Mucosa of rectum (tissue), 2 donors: ENCODE measurements around the gene PPP2R2D.

Source experiments
- H3K27ac ChIP-seq, 2 donors: one replicate each; pipeline ENCODE4 v1.7.0; 2013; ENCODE audit warnings: inconsistent platforms in 2 of 2, low read depth in 2 of 2, low read length in 2 of 2
- H3K27me3 ChIP-seq, 2 donors: one replicate each; pipeline ENCODE4 v1.7.0; 2013; ENCODE audit warnings: low read length in 2 of 2; ENCODE audit not compliant: control insufficient read depth in 2 of 2, insufficient read depth in 2 of 2
- H3K36me3 ChIP-seq, 2 donors: one replicate each; pipeline ENCODE4 v1.7.0; 2013; ENCODE audit warnings: low read length in 2 of 2; ENCODE audit not compliant: control insufficient read depth in 2 of 2, insufficient read depth in 2 of 2
- H3K4me1 ChIP-seq, 2 donors: one replicate each; pipeline ENCODE4 v1.7.0; 2013; ENCODE audit warnings: low read length in 2 of 2, mild to moderate bottlenecking in 1 of 2; ENCODE audit not compliant: control insufficient read depth in 2 of 2, insufficient read depth in 2 of 2
- H3K4me3 ChIP-seq, 2 donors: one replicate each; pipeline ENCODE4 v1.7.0; 2013; ENCODE audit warnings: low read length in 2 of 2
- H3K9ac ChIP-seq, 2 donors: one replicate each; pipeline ENCODE4 v1.7.0; 2013; ENCODE audit warnings: low read length in 2 of 2, low read depth in 1 of 2, mild to moderate bottlenecking in 1 of 2
- H3K9me3 ChIP-seq, 2 donors: one replicate each; pipeline ENCODE4 v1.7.0; 2013; ENCODE audit warnings: low read length in 2 of 2; ENCODE audit not compliant: control insufficient read depth in 2 of 2
- donor health status: healthy.
- donor health status: Normal muscosa, but diverticular disease.

Gene PPP2R2D

DNA sequence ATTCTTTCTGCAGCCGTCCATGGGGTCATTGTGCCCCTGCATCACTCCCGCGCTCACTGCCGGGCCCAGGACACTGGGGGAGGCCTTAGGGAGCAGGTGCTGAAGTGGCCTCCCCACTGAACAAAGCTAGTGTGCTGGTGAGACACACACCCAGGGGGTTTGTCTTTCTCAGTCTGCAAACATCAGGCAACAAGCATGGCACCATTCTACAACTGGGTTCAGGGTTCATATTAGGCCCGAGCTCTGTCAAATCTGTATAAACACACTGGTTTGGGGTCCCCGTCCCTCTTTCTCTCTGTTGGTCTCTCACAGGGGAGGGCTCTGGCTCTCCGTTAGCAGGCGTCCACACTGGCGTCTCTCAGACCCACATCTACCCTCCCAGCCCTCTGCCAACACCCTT, 11.1 kb upstream of the PPP2R2D start:
- peaks cover 11 to 12% of the 10 kb centered on the region in 2 donors for H3K27me3 ChIP-seq
- no peaks in the 10 kb centered on the region for H3K36me3 ChIP-seq

DNA sequence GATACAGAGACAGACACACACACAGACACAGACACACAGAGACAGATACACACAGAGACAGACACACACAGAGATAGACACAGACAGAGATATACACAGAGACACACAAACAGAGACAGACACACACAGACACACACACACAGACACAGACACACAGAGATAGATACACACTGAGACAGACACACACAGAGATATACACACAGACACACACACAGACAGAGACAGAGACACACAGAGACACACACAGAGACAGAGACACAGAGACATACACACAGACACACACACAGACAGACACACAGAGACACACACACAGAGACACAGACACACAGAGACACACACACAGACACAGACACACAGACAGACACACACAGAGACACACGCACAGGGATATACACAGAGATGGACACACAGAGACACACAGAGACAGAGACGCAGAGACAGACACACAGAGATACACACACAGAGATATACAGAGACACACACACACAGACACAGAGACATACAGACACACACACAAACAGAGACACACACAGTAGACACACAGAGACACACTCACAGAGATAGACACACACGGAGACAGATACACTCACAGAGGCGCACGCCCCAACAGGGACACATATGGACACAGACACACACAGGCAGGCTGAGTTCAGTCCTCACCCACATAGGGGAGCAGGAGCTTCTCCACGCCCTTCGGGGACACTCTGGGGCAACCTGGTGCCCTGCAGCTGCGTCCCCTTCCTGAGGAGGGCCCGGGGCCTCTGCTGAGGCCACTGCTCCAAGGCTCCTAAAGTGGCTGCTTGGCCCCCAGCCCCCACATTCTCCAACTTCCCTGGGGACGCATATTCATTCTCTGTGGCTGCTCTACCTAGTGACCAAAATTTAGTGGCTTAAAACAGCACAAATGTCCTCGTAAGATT, 10.3 kb upstream of the PPP2R2D start:
- Histone ChIP-seq H3K9ac (no peak overlapping the region), H3K9me3 (no peaks in the 10 kb centered on the region), H3K27ac (no peak overlapping the region), H3K4me3 (no peak overlapping the region), H3K27me3 (peaks cover 11 to 12% of the 10 kb centered on the region in 2 donors), H3K36me3 (no peaks in the 10 kb centered on the region), H3K4me1 (peaks cover 3 to 4% of the 10 kb centered on the region in 2 donors)

More for the DNA sequence above, 11.1 kb upstream of the PPP2R2D start:
- Histone ChIP-seq H3K4me3 (no peak overlapping the region), H3K9ac (no peak overlapping the region), H3K4me1 (peaks cover 6 to 7% of the 10 kb centered on the region in 2 donors), H3K9me3 (no peaks in the 10 kb centered on the region), H3K27ac (no peak overlapping the region)

DNA sequence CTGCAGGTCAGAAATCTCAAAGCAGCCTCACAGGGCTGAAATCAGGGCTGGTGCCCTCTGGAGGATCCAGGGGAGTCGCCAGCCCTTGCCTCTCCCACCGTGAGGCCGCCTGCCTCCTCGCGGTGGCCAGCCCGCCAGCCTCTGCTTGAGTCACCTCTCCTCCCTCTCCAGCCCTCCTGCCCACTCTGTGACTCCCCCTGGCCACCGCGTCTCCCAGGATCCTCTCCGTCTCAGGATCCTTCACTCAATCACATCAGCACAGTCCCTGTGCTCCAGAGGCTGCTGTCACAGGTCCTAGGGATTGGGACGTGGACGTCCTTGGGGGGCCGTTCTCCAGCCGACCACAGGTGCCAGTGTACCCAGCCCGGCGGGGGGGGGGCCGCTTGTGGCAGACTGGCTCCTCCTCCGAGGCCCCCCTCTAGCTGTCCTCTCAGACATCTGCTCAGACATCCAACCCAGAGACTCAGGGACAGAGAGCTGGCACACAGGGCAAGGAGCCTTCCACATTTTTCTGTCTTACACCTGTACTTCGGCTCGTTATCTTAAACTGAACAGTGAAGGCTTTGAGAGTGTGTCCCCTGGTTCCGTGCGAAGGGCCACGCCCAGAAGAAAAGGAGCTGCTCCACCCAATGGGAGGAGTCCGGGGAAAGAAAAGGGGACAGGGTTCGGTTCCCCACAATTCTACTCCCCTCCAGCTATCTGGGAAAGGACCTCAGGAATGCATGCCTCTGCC, 9.4 kb upstream of the PPP2R2D start:
- Histone ChIP-seq H3K36me3 (no peaks in the 10 kb centered on the region), H3K9me3 (no peaks in the 10 kb centered on the region), H3K27ac (no peak overlapping the region), H3K4me3 (no peak overlapping the region), H3K27me3 (peaks cover 11 to 12% of the 10 kb centered on the region in 2 donors), H3K9ac (no peak overlapping the region), H3K4me1 (no peaks in the 10 kb centered on the region)

DNA sequence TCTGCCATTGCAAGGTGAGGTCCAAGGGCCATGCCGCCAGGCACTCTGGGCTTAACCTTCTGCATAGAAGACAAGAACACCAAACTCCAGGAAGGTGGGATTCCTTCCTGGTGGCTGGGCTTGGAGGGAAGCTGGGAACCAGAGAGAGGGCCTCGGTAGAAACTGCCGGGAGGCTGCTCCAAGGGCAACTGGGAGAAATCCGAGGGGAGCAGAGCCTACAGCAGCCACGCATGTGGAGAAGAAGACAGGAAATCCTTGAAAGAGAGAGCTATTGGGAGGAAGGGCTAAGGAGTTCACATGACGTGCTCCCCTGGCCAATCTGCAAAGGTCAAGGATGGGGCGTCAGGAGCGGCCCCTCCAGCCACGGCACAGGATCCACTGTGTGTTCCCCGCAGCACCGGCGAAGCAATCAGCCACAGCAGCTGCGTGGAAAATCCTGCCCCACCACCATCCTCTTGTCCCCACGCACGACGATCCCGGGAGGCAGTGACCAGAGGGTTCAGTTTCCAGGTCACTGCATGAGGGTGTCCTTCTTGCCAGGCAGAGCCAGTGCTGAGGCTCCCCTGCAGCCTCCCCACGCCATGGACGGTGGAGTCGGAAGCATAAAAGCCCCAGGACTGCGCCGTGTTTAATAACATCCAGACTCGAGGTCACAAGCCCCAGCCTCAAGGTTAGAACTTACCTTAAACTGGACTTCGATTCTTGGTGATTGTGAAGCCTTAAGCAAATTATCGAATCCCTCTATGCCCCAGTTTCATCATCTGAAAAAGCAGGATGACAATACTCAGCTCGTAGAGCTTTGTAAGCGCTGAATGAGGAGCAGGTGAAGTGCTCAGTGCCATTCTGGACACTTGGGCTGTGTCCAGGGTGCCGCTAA, 8.6 kb upstream of the PPP2R2D start:
- Histone ChIP-seq H3K9me3 (no peaks in the 10 kb centered on the region), H3K27me3 (peaks cover 11 to 12% of the 10 kb centered on the region in 2 donors), H3K4me1 (no peaks in the 10 kb centered on the region), H3K27ac (no peak overlapping the region), H3K9ac (no peak overlapping the region), H3K4me3 (no peak overlapping the region), H3K36me3 (no peaks in the 10 kb centered on the region)

DNA sequence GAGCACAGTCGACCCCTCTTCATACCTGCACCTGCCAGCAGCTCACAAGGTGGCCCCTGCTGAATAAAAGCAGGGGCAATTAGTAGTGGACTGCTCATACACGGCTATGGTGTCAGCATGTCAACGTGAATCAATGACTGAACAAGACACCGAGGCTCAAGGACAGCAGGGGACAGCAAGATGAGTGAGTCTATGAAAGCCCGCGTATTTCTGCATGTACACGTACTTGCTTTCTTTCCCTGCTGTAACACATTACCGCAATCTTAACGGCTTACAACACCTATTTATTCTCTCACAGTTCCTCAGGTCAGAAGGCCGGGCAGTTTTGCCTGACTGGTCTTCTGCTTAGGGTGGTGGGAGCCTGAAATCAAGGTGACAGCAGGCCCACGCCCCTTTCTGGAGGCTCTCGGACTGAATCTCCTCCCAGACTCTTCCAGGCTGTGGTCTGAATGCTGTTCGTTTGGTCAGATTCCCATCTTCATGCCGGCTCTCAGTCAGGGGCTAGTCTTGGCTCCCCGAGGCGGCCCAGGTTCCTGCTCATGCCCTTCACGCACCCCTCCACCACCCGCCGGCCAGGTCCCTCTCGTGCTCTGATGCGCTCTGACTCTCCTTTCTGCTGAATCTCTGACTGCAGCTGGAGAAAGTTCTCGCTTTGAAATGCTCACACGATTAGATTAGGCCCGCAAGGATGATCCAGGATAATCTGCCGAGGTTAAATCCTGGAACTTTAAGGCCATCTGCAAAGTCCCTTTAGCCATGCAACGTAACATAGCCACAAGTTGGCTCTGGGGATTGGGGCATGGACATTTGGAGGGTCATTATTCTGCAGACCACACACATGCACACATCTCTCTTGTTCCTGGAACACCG, 7.8 kb upstream of the PPP2R2D start:
- H3K27me3 ChIP-seq: peaks cover 11 to 12% of the 10 kb centered on the region in 2 donors
- no peaks in the 10 kb centered on the region for H3K4me1 ChIP-seq
- H3K4me3 ChIP-seq: no peak overlapping the region
- H3K36me3 ChIP-seq: no peaks in the 10 kb centered on the region
- H3K9ac ChIP-seq: no peak overlapping the region
- H3K27ac ChIP-seq: no peak overlapping the region
- H3K9me3 ChIP-seq: no peaks in the 10 kb centered on the region

DNA sequence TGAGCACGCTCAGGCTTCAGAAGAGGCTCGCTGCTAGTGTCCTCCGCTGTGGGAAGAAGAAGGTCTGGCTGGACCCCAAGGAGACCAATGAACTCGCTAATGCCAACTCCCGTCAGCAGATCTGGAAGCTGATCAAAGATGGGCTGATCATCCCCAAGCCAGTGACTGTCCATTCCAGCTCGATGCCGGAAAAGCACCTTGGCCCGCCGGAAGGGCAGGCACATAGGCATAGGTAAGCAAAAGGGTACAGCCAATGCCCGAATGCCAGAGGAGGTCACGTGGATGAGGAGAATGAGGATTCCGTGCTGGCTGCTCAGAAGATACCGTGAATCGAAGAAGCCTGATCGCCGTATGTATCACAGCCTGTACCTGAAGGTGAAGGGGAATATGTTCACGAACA, 5.7 kb upstream of the PPP2R2D start:
- peaks cover 4 to 5% of the 10 kb centered on the region in 2 donors for H3K4me1 ChIP-seq
- H3K4me3 ChIP-seq: no peak overlapping the region
- no peak overlapping the region for H3K9ac ChIP-seq
- H3K9me3 ChIP-seq: no peaks in the 10 kb centered on the region
- no peak overlapping the region for H3K27ac ChIP-seq
- H3K36me3 ChIP-seq: no peaks in the 10 kb centered on the region
- peaks cover 16 to 19% of the 10 kb centered on the region in 2 donors for H3K27me3 ChIP-seq

DNA sequence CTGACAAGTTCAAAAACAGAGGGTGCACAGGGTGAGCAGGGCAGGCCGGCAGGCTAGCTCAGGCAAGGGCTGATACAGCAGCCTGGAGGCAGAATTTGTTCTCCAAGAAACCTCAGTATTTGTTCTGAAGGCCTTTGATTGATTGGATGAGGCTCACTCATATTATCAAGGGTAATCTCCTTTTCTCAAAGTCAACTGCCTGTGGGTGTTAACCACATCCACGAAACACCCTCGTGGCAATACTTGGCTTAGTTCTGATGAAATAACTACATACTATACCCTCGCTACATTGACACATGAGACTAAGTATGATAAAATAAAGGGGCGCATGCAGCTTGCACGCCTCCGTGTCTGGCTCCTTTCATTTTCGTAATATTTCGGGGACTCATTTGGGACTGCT, 4.4 kb upstream of the PPP2R2D start:
- Histone ChIP-seq H3K27me3 (peaks cover 13 to 19% of the 10 kb centered on the region in 2 donors), H3K36me3 (no peaks in the 10 kb centered on the region), H3K27ac (no peak overlapping the region), H3K4me3 (no peak overlapping the region), H3K4me1 (peaks cover 5 to 7% of the 10 kb centered on the region in 2 donors), H3K9ac (no peak overlapping the region), H3K9me3 (no peaks in the 10 kb centered on the region)

DNA sequence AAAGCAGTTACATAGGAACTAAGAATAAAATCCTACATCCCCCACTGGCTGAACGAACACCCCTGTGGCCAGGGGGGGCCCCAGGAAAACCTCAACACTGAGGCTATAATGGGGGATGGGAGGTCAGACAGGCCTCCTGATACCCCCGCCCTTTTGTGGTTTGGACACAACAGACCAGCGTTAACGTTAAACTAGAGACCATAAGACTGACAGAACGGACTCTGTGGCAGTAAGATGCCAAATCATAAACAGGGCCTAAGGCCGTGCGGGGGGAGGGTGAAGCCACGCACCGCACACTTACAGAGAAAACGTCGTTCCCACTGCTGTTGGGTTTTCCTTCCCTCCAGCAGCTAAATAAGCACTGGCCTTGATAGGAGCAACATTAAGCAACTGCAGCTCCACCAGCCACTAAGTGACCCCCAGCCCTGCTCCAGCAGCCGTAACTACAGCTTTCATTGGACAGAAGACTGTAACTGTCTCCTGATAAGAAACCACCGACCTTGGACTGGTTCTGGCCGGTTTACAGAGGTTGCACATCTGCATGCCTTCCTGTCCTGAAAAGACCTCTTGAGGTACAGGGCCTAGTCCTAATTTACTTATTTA, 3.4 kb upstream of the PPP2R2D start:
- Histone ChIP-seq H3K9me3 (no peaks in the 10 kb centered on the region), H3K4me3 (no peak overlapping the region), H3K36me3 (no peaks in the 10 kb centered on the region), H3K27ac (no peak overlapping the region), H3K9ac (no peak overlapping the region), H3K27me3 (peaks cover 13% of the 10 kb centered on the region in 2 donors), H3K4me1 (peaks cover 10 to 12% of the 10 kb centered on the region in 2 donors)

DNA sequence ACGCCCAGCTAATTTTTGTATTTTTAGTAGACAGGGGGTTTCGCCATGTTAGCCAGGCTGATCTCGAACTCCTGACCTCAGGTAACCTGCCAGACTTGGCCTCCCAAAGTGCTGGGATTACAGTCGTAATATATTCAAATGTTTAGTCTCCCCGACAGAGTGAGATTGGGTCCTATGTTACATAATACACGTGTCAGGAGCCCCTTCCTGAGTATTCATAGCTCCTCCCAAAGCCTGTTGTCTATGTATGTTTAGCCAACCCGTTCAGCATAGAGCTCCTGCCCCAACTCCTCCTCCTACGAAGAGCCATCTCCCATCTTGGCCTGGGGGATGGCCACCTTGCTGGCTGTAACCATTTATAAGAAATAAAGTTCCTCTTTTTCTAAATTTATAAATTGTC, 2.7 kb upstream of the PPP2R2D start:
- peaks cover 7 to 10% of the 10 kb centered on the region in 2 donors for H3K27me3 ChIP-seq
- H3K9me3 ChIP-seq: no peaks in the 10 kb centered on the region
- H3K9ac ChIP-seq: no peak overlapping the region
- H3K27ac ChIP-seq: no peak overlapping the region
- H3K4me1 ChIP-seq: peaks cover 15 to 16% of the 10 kb centered on the region in 2 donors
- H3K4me3 ChIP-seq: no peak overlapping the region
- H3K36me3 ChIP-seq: peaks cover 0 to 2% of the 10 kb centered on the region in 2 donors
